H7 (cell line): ENCODE measurements around the gene CNKSR3. TPM values are rescaled to one million over a fixed set of nuclear protein-coding genes. Genes with fewer than 3 reads are reported as not detected.

ENCODE experiments used
- DNase-seq: peaks from one replicate; pipeline ENCODE4 v3.0.0; 2012
- H3K27me3 ChIP-seq: 2 replicates; pipeline ENCODE4 v1.6.0; 2011; ENCODE audit warnings: mild to moderate bottlenecking, low read length; ENCODE audit not compliant: control insufficient read depth, insufficient read depth
- H3K36me3 ChIP-seq: replicated peaks from 2 replicates; pipeline ENCODE4 v1.5.1; 2011; ENCODE audit warnings: low read length; ENCODE audit not compliant: control insufficient read depth, insufficient read depth
- H3K4me3 ChIP-seq: 2 replicates; pipeline ENCODE4 v1.5.1; 2011; ENCODE audit warnings: low read depth, mild to moderate bottlenecking, control low read depth, low read length, moderate library complexity; ENCODE audit not compliant: insufficient read depth
- total RNA-seq: library from RNA; depleted of rRNA; stranded (reverse); fragments of >200 nt; shearing (Covaris generic); gene quantifications from 2 replicates; pipeline ENCODE4 v1.2.3, GENCODE V29; 2014

Gene CNKSR3
- total RNA-seq, 1 experiment from 2014 or later, result 8.8 TPM

DNA sequence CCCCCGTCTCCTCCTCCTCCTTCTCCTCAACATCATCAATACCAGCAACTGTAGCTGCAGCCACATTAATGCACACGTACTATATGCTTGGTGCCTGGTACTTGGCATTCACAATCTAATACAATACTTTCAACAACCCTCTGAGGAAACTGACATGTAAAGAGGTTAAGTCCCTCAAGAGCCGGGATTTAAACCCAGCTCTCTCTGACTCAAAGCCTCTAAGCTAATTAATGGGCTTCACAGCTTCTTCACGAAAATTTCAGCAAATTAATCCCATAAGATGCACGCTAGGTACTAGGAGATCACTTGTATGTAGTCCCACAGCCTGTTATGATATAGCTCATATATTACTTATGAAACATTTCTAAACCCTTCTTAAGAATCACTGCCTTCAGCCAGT lies 80.8 kb downstream of the CNKSR3 start:
- Histone ChIP-seq H3K27me3 (no peaks in the 10 kb centered on the region), H3K36me3 (no peaks in the 10 kb centered on the region), H3K4me3 (no peak overlapping the region)
- no peak for DNase-seq

- no peaks in the 10 kb centered on the region for H3K27me3 ChIP-seq
- DNase-seq, result no peak
- no peaks in the 10 kb centered on the region for H3K36me3 ChIP-seq
- H3K4me3 ChIP-seq, result no peak overlapping the region
Observed at GRCh38 chr6:154428897-154429296, 81.6 kb downstream of the CNKSR3 start.

DNA sequence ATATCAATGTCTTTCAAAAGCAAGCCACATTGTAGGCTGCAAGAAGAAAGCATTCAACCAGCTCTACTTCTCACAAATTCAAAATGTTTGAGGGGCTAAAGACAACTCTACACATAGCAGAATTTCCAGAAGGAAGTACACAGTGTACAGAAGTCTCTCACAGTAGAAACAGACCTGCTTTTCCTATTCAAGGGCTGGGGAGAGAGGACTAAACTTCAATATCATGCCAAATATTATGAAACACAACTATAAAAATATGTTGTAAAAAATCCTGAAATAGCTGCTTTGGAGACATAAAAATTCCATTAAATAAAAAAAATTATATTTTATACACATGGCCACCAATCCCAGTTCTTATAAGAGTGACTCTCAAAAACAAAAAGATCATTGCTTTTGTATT lies 83.0 kb downstream of the CNKSR3 start:
- H3K4me3 ChIP-seq, result no peak overlapping the region
- no peaks in the 10 kb centered on the region for H3K27me3 ChIP-seq
- H3K36me3 ChIP-seq, result no peaks in the 10 kb centered on the region
- DNase-seq, result no peak

GRCh38 chr6:154426997-154427396 lies 83.5 kb downstream of the CNKSR3 start:
- no peaks in the 10 kb centered on the region for H3K27me3 ChIP-seq
- no peak overlapping the region for H3K4me3 ChIP-seq
- no peaks in the 10 kb centered on the region for H3K36me3 ChIP-seq
- DNase-seq, result no peak

DNA sequence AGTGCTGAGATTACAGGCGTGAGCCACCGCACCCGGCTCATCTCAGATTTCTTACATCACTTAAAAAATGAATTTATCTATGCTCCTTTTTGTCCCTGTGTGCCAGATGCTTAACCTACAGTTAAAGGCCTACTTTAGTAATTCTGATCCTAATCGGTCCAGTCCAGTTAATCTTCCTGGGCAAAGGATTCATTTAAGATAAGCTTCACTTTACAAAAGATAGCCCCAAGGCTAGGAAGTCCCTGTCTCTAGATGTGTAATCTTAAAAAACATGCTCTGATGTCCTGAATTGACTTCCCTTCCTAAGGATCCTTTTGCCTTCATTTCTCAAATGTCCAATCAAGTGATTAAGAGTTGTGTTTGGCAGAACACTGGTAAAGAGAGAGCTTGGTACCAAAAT lies 85.5 kb downstream of the CNKSR3 start:
- Histone ChIP-seq H3K36me3 (no peaks in the 10 kb centered on the region), H3K27me3 (no peaks in the 10 kb centered on the region), H3K4me3 (no peak overlapping the region)
- no peak for DNase-seq

GRCh38 chr6:154414021-154414813 lies 96.3 kb downstream of the CNKSR3 start:
- H3K27me3 ChIP-seq, result no peaks in the 10 kb centered on the region
- no peaks in the 10 kb centered on the region for H3K36me3 ChIP-seq
- no peak overlapping the region for H3K4me3 ChIP-seq
- no peak for DNase-seq

DNA sequence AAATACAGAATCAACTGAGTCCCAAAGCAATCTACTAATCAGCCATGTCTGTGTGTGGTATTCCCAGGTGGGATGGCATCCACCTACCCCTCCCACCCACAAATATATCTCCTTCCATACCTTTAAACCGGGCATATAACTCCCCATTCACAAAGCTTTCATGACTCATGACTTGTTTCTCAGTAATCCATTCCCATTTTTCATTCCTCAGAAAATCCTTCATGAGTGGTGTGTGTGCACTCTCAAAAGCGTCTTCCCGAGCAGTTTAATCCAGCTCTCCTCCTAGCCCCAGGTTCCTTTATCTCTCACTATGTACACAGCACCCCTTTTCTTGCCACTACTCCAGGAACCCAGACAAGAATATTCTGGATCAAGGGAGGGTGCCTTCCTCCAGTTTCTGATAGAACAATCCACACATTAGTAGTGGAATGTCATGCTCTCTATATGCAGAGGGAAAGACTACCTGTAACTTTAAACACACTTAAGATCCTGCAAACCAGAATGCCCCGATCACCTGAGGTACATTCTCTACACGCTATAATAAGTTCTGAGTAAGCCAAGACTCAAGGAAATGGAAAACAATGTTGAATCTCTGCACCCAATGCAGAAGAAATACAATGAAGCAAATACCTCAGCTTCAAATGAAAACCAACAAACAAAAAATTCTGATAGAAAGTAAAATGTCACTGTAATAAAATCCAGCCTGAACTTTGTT lies 98.2 kb downstream of the CNKSR3 start:
- Histone ChIP-seq H3K36me3 (no peaks in the 10 kb centered on the region), H3K4me3 (no peak overlapping the region), H3K27me3 (no peaks in the 10 kb centered on the region)
- DNase-seq, result no peak

DNA sequence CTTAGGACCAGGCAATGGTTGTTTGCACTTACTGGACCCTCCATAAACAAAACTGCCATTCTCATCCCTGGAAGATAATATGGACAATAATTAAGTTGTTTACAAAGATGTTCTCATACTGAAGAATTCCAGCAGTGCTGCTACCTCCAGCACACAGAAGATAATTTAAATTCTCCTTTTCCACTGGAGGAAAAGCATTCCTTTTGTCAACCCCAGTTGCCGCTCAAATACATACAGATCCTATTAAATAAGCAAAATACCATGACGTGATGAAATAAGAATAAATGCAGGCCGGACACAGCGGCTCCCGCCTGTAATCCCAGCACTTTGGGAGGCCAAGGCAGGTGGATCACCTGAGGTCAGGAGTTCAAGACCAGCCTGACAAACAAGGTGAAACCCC lies 99.4 kb downstream of the CNKSR3 start:
- H3K4me3 ChIP-seq, result no peak overlapping the region
- no peaks in the 10 kb centered on the region for H3K27me3 ChIP-seq
- no peaks in the 10 kb centered on the region for H3K36me3 ChIP-seq
- no peak for DNase-seq

DNA sequence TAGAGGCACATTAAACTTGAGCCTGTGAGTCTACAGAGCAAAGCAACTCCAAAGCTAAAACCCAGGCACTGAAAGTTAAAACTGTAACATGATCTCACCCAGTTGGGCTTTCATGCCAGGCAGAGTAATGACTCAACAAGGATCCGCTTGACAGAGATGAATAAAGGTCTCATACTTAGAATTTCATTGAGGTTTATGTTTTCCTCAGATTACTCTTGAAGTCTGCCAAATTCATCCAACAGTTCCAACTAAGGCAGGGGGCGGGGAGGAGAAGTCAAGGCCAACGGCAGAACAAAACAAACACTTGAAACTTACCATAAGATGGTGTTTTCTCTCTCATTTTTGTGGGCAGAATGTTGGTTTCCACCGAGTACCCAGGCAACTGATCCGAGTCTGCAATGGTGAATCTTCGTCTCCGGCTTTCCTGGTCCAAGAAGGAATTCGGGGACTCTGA lies 99.8 kb downstream of the CNKSR3 start:
- DNase-seq, result no peak
- H3K4me3 ChIP-seq, result no peak overlapping the region
- H3K27me3 ChIP-seq, result no peaks in the 10 kb centered on the region
- no peaks in the 10 kb centered on the region for H3K36me3 ChIP-seq

DNA sequence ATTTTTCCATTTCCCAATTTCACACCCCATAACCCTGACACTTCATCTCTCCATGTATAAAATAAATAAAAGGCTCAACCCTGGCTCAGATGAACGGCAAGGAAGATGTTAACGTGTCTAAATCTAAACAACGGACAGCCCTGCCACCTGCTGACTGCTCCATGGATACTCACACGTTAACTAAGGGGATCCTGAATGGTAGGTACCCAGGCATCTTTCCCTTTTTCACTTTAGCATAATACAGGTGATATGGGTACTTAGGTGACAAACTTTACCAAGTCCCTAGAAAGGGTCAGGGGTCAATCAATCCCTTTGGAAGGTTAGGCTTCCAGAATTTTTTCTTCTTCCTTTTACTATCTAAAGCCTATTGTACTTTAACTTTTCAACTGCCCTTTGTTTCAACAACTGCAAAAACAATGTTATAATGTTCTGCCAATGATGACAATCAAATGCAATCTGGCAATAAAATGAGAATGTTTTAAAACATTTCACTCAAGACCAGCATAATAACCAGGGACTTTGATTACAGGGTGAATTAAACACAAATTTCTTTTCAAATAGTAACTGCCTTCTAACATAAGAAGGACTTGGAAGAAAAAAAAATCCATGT lies 101.5 kb downstream of the CNKSR3 start:
- Histone ChIP-seq H3K4me3 (no peak overlapping the region), H3K27me3 (no peaks in the 10 kb centered on the region), H3K36me3 (no peaks in the 10 kb centered on the region)
- DNase-seq, result no peak

DNA sequence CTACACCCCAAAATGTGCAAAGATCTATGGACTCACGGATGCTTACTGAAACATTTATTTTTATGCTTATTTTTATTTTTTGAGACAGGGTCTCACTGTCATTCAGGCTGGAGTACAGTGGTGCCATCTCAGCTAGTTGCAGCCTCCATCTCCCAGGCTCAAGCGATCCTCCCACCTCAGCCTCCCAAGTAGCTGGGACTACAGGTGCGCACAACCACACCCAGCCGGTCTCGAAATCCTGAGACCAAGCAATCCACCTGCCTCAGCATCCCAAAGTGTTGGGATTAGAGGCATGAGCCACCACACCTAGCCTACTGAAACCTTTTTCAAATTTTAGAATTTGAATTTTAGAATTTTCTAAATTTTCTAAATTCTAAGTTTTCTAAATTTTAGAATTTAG lies 103.0 kb downstream of the CNKSR3 start:
- H3K36me3 ChIP-seq, result no peaks in the 10 kb centered on the region
- DNase-seq, result no peak
- H3K4me3 ChIP-seq, result no peak overlapping the region
- H3K27me3 ChIP-seq, result no peaks in the 10 kb centered on the region

GRCh38 chr6:154406869-154407268 lies 103.6 kb downstream of the CNKSR3 start:
- H3K27me3 ChIP-seq, result no peaks in the 10 kb centered on the region
- H3K36me3 ChIP-seq, result no peaks in the 10 kb centered on the region
- H3K4me3 ChIP-seq, result no peak overlapping the region
- no peak for DNase-seq

- no peaks in the 10 kb centered on the region for H3K27me3 ChIP-seq
- no peaks in the 10 kb centered on the region for H3K36me3 ChIP-seq
- H3K4me3 ChIP-seq, result no peak overlapping the region
- no peak for DNase-seq
Observed at GRCh38 chr6:154406301-154406700, 104.2 kb downstream of the CNKSR3 start.

DNA sequence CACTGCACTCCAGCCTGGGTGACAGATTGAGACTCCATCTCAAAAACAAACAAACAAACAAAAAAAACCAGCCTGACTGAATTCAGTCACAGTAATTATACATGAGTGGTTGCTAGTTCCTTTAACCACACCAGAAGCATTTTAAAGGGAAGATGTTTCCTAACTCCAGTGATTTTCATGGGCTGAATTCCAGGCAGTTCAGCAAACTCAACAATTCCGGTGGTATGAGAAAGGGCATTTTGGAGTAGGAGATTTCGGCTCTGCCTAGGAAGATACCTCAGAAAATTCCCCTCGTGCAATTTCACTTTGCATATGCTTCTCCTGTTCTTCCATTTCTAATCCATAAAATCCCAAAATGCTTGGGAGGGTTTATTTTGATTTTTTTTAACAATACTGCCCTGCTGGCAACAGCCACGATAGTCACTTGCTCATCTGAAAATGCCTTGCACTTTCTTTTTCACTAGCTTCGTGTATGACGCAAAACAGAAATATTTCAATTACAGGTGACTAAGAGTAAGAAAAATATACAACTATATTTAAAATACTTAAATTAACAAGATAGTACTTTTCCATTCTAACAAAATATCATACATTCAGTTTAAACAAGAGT lies 105.6 kb downstream of the CNKSR3 start:
- no peaks in the 10 kb centered on the region for H3K27me3 ChIP-seq
- H3K4me3 ChIP-seq, result no peak overlapping the region
- H3K36me3 ChIP-seq, result no peaks in the 10 kb centered on the region
- no peak for DNase-seq

DNA sequence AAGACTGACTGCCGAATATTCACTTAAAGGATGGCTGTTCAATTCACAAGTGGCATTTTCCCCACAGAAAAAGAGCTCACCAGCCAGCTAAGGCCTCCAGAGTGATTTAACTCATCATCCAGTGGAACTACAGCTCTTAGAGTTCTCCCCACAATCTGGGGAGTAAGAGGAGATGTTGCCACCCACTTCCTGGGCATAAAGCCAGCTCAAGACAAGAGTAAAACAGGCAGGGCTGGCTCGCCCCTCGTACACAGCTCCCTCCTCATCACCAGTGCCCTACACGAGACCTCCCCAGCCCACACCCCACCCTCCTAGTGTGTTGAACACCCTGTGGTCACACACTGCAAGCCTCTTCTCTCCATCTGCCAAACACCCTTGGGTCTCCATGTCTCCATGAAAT lies 106.7 kb downstream of the CNKSR3 start:
- no peak overlapping the region for H3K4me3 ChIP-seq
- no peaks in the 10 kb centered on the region for H3K27me3 ChIP-seq
- H3K36me3 ChIP-seq, result no peaks in the 10 kb centered on the region
- no peak for DNase-seq
